HepG2 (cell line): ENCODE data around the gene POGK. TPM values are rescaled to one million over a fixed set of nuclear protein-coding genes. Genes with fewer than 3 reads are reported as not detected.

Source experiments
- ATAD3A ChIP-seq: sonication (generic); formaldehyde crosslinking; IDR thresholded peaks from 2 replicates; pipeline ENCODE4 v1.4.0; 2020; ENCODE audit warnings: missing genetic modification reagents
- BRD4 ChIP-seq: sonication (generic); formaldehyde crosslinking; IDR thresholded peaks from 2 replicates; pipeline ENCODE4 v1.4.0; 2020; ENCODE audit warnings: missing genetic modification reagents
- CEBPG ChIP-seq: IDR thresholded peaks from 2 replicates; pipeline ENCODE4 v1.6.1; 2016
- CEBPZ ChIP-seq: IDR thresholded peaks from 2 replicates; pipeline ENCODE4 v1.6.1; 2012; ENCODE audit warnings: low read length, improper control_type of control experiment
- DBP ChIP-seq: sonication (generic); formaldehyde crosslinking; IDR thresholded peaks from 2 replicates; pipeline ENCODE4 v1.4.0; 2020; ENCODE audit warnings: missing genetic modification reagents; ENCODE audit errors: not compliant biosample characterization
- DDIT3 ChIP-seq: sonication (generic); formaldehyde crosslinking; IDR thresholded peaks from 2 replicates; pipeline ENCODE4 v1.4.0; 2020; ENCODE audit warnings: mild to moderate bottlenecking, missing genetic modification reagents
- EHMT2 ChIP-seq: fragments of 200-600 bp; sonication (generic); IDR thresholded peaks from 2 replicates; pipeline ENCODE4 v1.7.0; 2017; ENCODE audit warnings: antibody characterized with exemption, low read depth, low read length, borderline replicate concordance
- KAT7 ChIP-seq: IDR thresholded peaks from 2 replicates; pipeline ENCODE4 v1.6.1; 2018; ENCODE audit warnings: borderline replicate concordance, missing compliant biosample characterization
- NFKB2 ChIP-seq: sonication (generic); formaldehyde crosslinking; IDR thresholded peaks from 2 replicates; pipeline ENCODE4 v1.4.0; 2020; ENCODE audit warnings: missing genetic modification reagents, borderline replicate concordance
- NONO ChIP-seq, 2 experiments: fragments of 450-650 bp in 1 of 2; sonication (generic) in 1 of 2; formaldehyde crosslinking in 1 of 2; IDR thresholded peaks in 1 of 2; conservative IDR thresholded peaks in 1 of 2; 2 replicates each; pipeline versions ENCODE4 v1.6.1 to v1.8.0; 2017 to 2022; ENCODE audit warnings: mild to moderate bottlenecking in 1 of 2, missing genetic modification reagents in 1 of 2, moderate library complexity in 1 of 2
- NR2F2 ChIP-seq: IDR thresholded peaks from 2 replicates; pipeline ENCODE4 v1.6.1; 2012; ENCODE audit warnings: low read depth, inconsistent platforms, borderline replicate concordance
- REPIN1 ChIP-seq: sonication (generic); formaldehyde crosslinking; IDR thresholded peaks from 2 replicates; pipeline ENCODE4 v1.8.0; 2022; ENCODE audit warnings: missing genetic modification reagents, low read depth, mild to moderate bottlenecking, borderline replicate concordance
- SKI ChIP-seq: fragments of 450-650 bp; IDR thresholded peaks from one replicate; pipeline ENCODE4 v1.6.1; 2018; ENCODE audit warnings: mild to moderate bottlenecking; ENCODE audit not compliant: partially characterized antibody
- TBX2 ChIP-seq: sonication (generic); formaldehyde crosslinking; IDR thresholded peaks from 2 replicates; pipeline ENCODE4 v1.5.0; 2020; ENCODE audit warnings: missing genetic modification reagents, mild to moderate bottlenecking, borderline replicate concordance
- TOE1 ChIP-seq: sonication (generic); formaldehyde crosslinking; IDR thresholded peaks from 2 replicates; pipeline ENCODE4 v1.4.0; 2020; ENCODE audit warnings: mild to moderate bottlenecking, missing genetic modification reagents
- ZNF367 ChIP-seq: sonication (generic); formaldehyde crosslinking; IDR thresholded peaks from 2 replicates; pipeline ENCODE4 v1.4.0; 2020; ENCODE audit warnings: missing genetic modification reagents, borderline replicate concordance
- ZNF713 ChIP-seq: sonication (generic); formaldehyde crosslinking; IDR thresholded peaks from 2 replicates; pipeline ENCODE4 v1.4.0; 2020; ENCODE audit warnings: mild to moderate bottlenecking, missing genetic modification reagents
- ZNF720 ChIP-seq: sonication (generic); formaldehyde crosslinking; IDR thresholded peaks from 2 replicates; pipeline ENCODE4 v1.4.0; 2020; ENCODE audit warnings: missing genetic modification reagents
- ZNF749 ChIP-seq: sonication (generic); formaldehyde crosslinking; IDR thresholded peaks from 2 replicates; pipeline ENCODE4 v1.8.0; 2022; ENCODE audit warnings: mild to moderate bottlenecking, missing genetic modification reagents, moderate library complexity, borderline replicate concordance
- polyA plus RNA-seq, 8 experiments: library from polyadenylated mRNA; depleted of rRNA in 3 of 8; stranded (reverse) in 7 of 8; unstranded in 1 of 8; fragments of >200 nt; fragmentation: Illumina TruSeq in 4 of 8; extraction: Trizol in 4 of 8; gene quantifications; 2 replicates each; pipeline versions ENCODE4 v1.2.1 to v1.2.3, GENCODE V29; 2011 to 2016; ENCODE audit warnings: low read depth in 4 of 8, missing spikeins in 1 of 8, mixed read lengths in 1 of 8; ENCODE audit not compliant: insufficient read depth in 1 of 8
- total RNA-seq, 5 experiments: library from RNA; depleted of rRNA; stranded (reverse); fragments of >200 nt; fragmentation: Illumina TruSeq; extraction: Trizol; gene quantifications; 2 replicates each; pipeline ENCODE4 v1.2.3, GENCODE V29; 2016; ENCODE audit warnings: low read depth in 1 of 5
- TF ChIP-seq, protein P1 (sequence below): sonication (generic); formaldehyde crosslinking; IDR thresholded peaks from 2 replicates; pipeline ENCODE4 v1.4.0; 2020; ENCODE audit warnings: missing genetic modification reagents, borderline replicate concordance
- TF ChIP-seq, protein P2 (sequence below): sonication (generic); formaldehyde crosslinking; IDR thresholded peaks from 2 replicates; pipeline ENCODE4 v1.4.0; 2020; ENCODE audit warnings: low read depth, mild to moderate bottlenecking, missing genetic modification reagents

The POGK gene
- total and polyA plus RNA-seq, 2 of the 13 experiments (the other 11 are each of a cell fraction or from before 2014, with no cell fraction given), result 4.8 to 16.2 TPM

DNA sequence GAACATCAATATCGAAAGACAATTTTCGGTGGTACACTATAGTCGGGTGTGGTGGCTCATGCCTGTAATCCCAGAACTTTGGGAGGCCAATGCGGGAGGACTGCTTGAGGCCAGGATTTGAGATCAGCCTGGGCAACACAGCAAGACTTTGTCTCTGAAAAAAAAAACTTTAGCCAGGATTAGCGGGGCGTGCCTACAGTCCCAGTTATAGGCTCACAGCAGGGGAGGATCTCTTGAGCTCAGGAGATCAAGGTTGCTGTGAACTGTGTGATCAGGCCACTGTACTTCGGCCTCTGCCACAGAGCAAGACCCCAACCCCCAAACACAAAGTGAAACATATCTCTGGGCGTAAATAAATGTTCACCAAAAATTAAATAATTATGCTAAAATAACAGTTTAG is 35.2 kb downstream of the POGK start (continued):
- no peak for TF ChIP-seq KAT7 (CRISPR knock-in tag)
- no peak for TF ChIP-seq NONO (IDR thresholded peaks at IDR 0.05)
- no peak for TF ChIP-seq NONO (CRISPR knock-in tag; conservative IDR thresholded peaks at IDR 0.05)
- TF ChIP-seq NFKB2, result no peak
- TF ChIP-seq REPIN1 (CRISPR knock-in tag), result no peak
- TF ChIP-seq, protein P1, sequence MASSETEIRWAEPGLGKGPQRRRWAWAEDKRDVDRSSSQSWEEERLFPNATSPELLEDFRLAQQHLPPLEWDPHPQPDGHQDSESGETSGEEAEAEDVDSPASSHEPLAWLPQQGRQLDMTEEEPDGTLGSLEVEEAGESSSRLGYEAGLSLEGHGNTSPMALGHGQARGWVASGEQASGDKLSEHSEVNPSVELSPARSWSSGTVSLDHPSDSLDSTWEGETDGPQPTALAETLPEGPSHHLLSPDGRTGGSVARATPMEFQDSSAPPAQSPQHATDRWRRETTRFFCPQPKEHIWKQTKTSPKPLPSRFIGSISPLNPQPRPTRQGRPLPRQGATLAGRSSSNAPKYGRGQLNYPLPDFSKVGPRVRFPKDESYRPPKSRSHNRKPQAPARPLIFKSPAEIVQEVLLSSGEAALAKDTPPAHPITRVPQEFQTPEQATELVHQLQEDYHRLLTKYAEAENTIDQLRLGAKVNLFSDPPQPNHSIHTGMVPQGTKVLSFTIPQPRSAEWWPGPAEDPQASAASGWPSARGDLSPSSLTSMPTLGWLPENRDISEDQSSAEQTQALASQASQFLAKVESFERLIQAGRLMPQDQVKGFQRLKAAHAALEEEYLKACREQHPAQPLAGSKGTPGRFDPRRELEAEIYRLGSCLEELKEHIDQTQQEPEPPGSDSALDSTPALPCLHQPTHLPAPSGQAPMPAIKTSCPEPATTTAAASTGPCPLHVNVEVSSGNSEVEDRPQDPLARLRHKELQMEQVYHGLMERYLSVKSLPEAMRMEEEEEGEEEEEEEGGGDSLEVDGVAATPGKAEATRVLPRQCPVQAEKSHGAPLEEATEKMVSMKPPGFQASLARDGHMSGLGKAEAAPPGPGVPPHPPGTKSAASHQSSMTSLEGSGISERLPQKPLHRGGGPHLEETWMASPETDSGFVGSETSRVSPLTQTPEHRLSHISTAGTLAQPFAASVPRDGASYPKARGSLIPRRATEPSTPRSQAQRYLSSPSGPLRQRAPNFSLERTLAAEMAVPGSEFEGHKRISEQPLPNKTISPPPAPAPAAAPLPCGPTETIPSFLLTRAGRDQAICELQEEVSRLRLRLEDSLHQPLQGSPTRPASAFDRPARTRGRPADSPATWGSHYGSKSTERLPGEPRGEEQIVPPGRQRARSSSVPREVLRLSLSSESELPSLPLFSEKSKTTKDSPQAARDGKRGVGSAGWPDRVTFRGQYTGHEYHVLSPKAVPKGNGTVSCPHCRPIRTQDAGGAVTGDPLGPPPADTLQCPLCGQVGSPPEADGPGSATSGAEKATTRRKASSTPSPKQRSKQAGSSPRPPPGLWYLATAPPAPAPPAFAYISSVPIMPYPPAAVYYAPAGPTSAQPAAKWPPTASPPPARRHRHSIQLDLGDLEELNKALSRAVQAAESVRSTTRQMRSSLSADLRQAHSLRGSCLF (CRISPR knock-in tag), result no peak
- TF ChIP-seq ZNF720, result no peak
- no peak for TF ChIP-seq DDIT3
- no peak for TF ChIP-seq ATAD3A (CRISPR knock-in tag)
- TF ChIP-seq SKI, result no peak
- no peak for TF ChIP-seq BRD4 (CRISPR knock-in tag)
- no peak for TF ChIP-seq CEBPZ
- TF ChIP-seq DBP (CRISPR knock-in tag), result no peak
- no peak for TF ChIP-seq ZNF749 (CRISPR knock-in tag)
- no peak for TF ChIP-seq NR2F2
- no peak for TF ChIP-seq ZNF713 (CRISPR knock-in tag)
- TF ChIP-seq TOE1 (CRISPR knock-in tag), result no peak
- no peak for TF ChIP-seq EHMT2
- TF ChIP-seq, protein P2, sequence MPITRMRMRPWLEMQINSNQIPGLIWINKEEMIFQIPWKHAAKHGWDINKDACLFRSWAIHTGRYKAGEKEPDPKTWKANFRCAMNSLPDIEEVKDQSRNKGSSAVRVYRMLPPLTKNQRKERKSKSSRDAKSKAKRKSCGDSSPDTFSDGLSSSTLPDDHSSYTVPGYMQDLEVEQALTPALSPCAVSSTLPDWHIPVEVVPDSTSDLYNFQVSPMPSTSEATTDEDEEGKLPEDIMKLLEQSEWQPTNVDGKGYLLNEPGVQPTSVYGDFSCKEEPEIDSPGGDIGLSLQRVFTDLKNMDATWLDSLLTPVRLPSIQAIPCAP (CRISPR knock-in tag), result no peak
- no peak for TF ChIP-seq CEBPG
- no peak for TF ChIP-seq TBX2 (CRISPR knock-in tag)
- no peak for TF ChIP-seq ZNF367
